ENCODE data around the gene IL1RAPL2. TPM values are rescaled to one million over a fixed set of nuclear protein-coding genes. Genes with fewer than 3 reads are reported as not detected.

IL1RAPL2 gene
- total and polyA plus RNA-seq, 2 donors (not counting 3 experiments of a cell fraction or from before 2014, with no cell fraction given) = not detected

- Histone ChIP-seq H3K4me1 (ENCODE audit: control insufficient read depth, extremely low read depth, insufficient read depth, low read length) (no peaks in the 10 kb centered on the region), H3K27ac (ENCODE audit: insufficient read depth, low read depth, low read length) (no peak overlapping the region), H4K20me1 (replicated peaks; ENCODE audit: control insufficient read depth, extremely low read depth, insufficient read depth, low read length) (no peaks in the 10 kb centered on the region), H3K9me3 (replicated peaks; ENCODE audit: control insufficient read depth, insufficient read depth, low read length) (no peaks in the 10 kb centered on the region), H3K27me3 (ENCODE audit: control insufficient read depth in 2 of 2, insufficient read depth in 2 of 2, low read length in 2 of 2) (no peaks in the 10 kb centered on the region), H3K4me3 (replicated peaks in 1 of 3; ENCODE audit: insufficient read depth in 1 of 3, low read depth in 1 of 3, low read length in 3 of 3) (no peak overlapping the region), H2AFZ (ENCODE audit: low read depth, low read length) (no peak overlapping the region), H3K9ac (replicated peaks; ENCODE audit: extremely low read depth, insufficient read depth, low read length) (no peak overlapping the region), H3K4me2 (ENCODE audit: insufficient read depth, low read length) (no peak overlapping the region), H3K9me1 (replicated peaks; ENCODE audit: control insufficient read depth, extremely low read depth, insufficient read depth, low read length) (no peaks in the 10 kb centered on the region), H3K36me3 (ENCODE audit: control insufficient read depth in 2 of 2, extremely low read depth in 1 of 2, insufficient read depth in 2 of 2, low read length in 2 of 2) (no peaks in the 10 kb centered on the region), H3K79me2 (ENCODE audit: control insufficient read depth, insufficient read depth, low read length) (no peaks in the 10 kb centered on the region)
- DNase-seq (ENCODE audit: low read depth, low spot score) = no peak
- TF ChIP-seq POLR2AphosphoS5 (IDR thresholded peaks at IDR 0.05; ENCODE audit: insufficient read depth, low read depth, low read length) = no peak
- no peak for TF ChIP-seq FOS (IDR thresholded peaks at IDR 0.05; ENCODE audit: borderline replicate concordance, insufficient read depth, low read length)
- TF ChIP-seq MYC (IDR thresholded peaks at IDR 0.05; ENCODE audit: low read depth, low read length) = no peak
- TF ChIP-seq MAX (IDR thresholded peaks at IDR 0.05; ENCODE audit: insufficient read depth, insufficient read length) = no peak
- no peak for TF ChIP-seq GATA2 (IDR thresholded peaks at IDR 0.05; ENCODE audit: insufficient read depth, insufficient read length, low read depth, low read length)
- ChIA-PET CTCF (no interaction called here), POLR2A (no interaction called here)
- intact Hi-C loops (cut with micrococcal nuclease) (no loop called here), dilution Hi-C loops (cut with MboI; ENCODE audit: extremely low pct_ligation_motif_present, low sequenced_read_pairs) (no loop called here)
- BruUV-seq (replicated peaks) = no TSS peak
- FAIRE-seq = no peak
Measured at GRCh38 chrX:105744291-105744690, 1178.3 kb downstream of the IL1RAPL2 start.

GRCh38 chrX:105744946-105745345 lies 1178.9 kb downstream of the IL1RAPL2 start:
- CTCF ChIA-PET = no interaction called here
- intact Hi-C loops (cut with micrococcal nuclease) = no loop called here
- Histone ChIP-seq H3K36me3 (ENCODE audit: control insufficient read depth in 2 of 2, extremely low read depth in 1 of 2, insufficient read depth in 2 of 2, low read length in 2 of 2) (no peaks in the 10 kb centered on the region), H3K79me2 (ENCODE audit: control insufficient read depth, insufficient read depth, low read length) (no peaks in the 10 kb centered on the region), H4K20me1 (replicated peaks; ENCODE audit: control insufficient read depth, extremely low read depth, insufficient read depth, low read length) (no peaks in the 10 kb centered on the region), H3K4me2 (ENCODE audit: insufficient read depth, low read length) (no peak overlapping the region), H3K4me3 (replicated peaks in 1 of 3; ENCODE audit: insufficient read depth in 1 of 3, low read depth in 1 of 3, low read length in 3 of 3) (no peak overlapping the region), H3K4me1 (ENCODE audit: control insufficient read depth, extremely low read depth, insufficient read depth, low read length) (no peaks in the 10 kb centered on the region), H2AFZ (ENCODE audit: low read depth, low read length) (no peak overlapping the region), H3K27me3 (ENCODE audit: control insufficient read depth in 2 of 2, insufficient read depth in 2 of 2, low read length in 2 of 2) (no peaks in the 10 kb centered on the region), H3K9me3 (replicated peaks; ENCODE audit: control insufficient read depth, insufficient read depth, low read length) (no peaks in the 10 kb centered on the region), H3K9ac (replicated peaks; ENCODE audit: extremely low read depth, insufficient read depth, low read length) (no peak overlapping the region), H3K9me1 (replicated peaks; ENCODE audit: control insufficient read depth, extremely low read depth, insufficient read depth, low read length) (no peaks in the 10 kb centered on the region), H3K27ac (ENCODE audit: insufficient read depth, low read depth, low read length) (no peak overlapping the region)
- no peak for TF ChIP-seq FOS (IDR thresholded peaks at IDR 0.05; ENCODE audit: borderline replicate concordance, insufficient read depth, low read length)
- no peak for TF ChIP-seq MAX (IDR thresholded peaks at IDR 0.05; ENCODE audit: insufficient read depth, insufficient read length)
- TF ChIP-seq EZH2 (IDR thresholded peaks at IDR 0.05; ENCODE audit: borderline replicate concordance, low read depth, low read length, severe bottlenecking) = no peak
- TF ChIP-seq CTCF (IDR thresholded peaks at IDR 0.05; ENCODE audit: extremely low read depth in 1 of 2, insufficient read depth in 1 of 2, low read depth in 1 of 2, low read length in 2 of 2) = no peak
- TF ChIP-seq POLR2AphosphoS5 (IDR thresholded peaks at IDR 0.05; ENCODE audit: insufficient read depth, low read depth, low read length) = no peak
- no peak for TF ChIP-seq POLR2A (IDR thresholded peaks at IDR 0.05; ENCODE audit: low read depth, low read length)
- TF ChIP-seq JUN (IDR thresholded peaks at IDR 0.05; ENCODE audit: borderline replicate concordance, insufficient read depth, insufficient read length, low read depth) = no peak
- no peak for TF ChIP-seq GATA2 (IDR thresholded peaks at IDR 0.05; ENCODE audit: insufficient read depth, insufficient read length, low read depth, low read length)
- TF ChIP-seq MYC (IDR thresholded peaks at IDR 0.05; ENCODE audit: low read depth, low read length) = no peak
- FAIRE-seq (no peak), DNase-seq (ENCODE audit: low read depth, low spot score) (no peak)
- dilution Hi-C loops (cut with MboI; ENCODE audit: extremely low pct_ligation_motif_present, low sequenced_read_pairs) = no loop called here
- BruUV-seq (replicated peaks) = no TSS peak
- POLR2A ChIA-PET = no interaction called here
